HepG2 (cell line): Measurements from ENCODE around the gene OR5AP2.

Experiments
- E2F5 ChIP-seq: sonication (generic); formaldehyde crosslinking; conservative IDR thresholded peaks from 2 replicates; pipeline ENCODE4 v1.4.0; 2020; ENCODE audit warnings: missing genetic modification reagents
- FOSL2 ChIP-seq: sonication (generic); formaldehyde crosslinking; IDR thresholded peaks from 2 replicates; pipeline ENCODE4 v1.4.0; 2020; ENCODE audit warnings: missing genetic modification reagents
- FOXA1 ChIP-seq, 2 experiments: fragments of 450-650 bp in 1 of 2; sonication (generic) in 1 of 2; formaldehyde crosslinking in 1 of 2; IDR thresholded peaks; 2 replicates each; pipeline versions ENCODE4 v1.4.0 to v1.6.1; 2016 to 2020; ENCODE audit warnings: missing genetic modification reagents in 1 of 2
- KLF12 ChIP-seq: sonication (generic); formaldehyde crosslinking; IDR thresholded peaks from 2 replicates; pipeline ENCODE4 v1.4.0; 2020; ENCODE audit warnings: missing genetic modification reagents, borderline replicate concordance
- POLR2AphosphoS2 ChIP-seq: IDR thresholded peaks from 2 replicates; pipeline ENCODE4 v1.6.1; 2011; ENCODE audit warnings: low read depth, low read length, improper control_type of control experiment
- REXO4 ChIP-seq: sonication (generic); formaldehyde crosslinking; IDR thresholded peaks from 2 replicates; pipeline ENCODE4 v1.8.0; 2022; ENCODE audit warnings: missing genetic modification reagents, mild to moderate bottlenecking, borderline replicate concordance
- SALL2 ChIP-seq: sonication (generic); formaldehyde crosslinking; IDR thresholded peaks from 2 replicates; pipeline ENCODE4 v1.8.1; 2023; ENCODE audit warnings: mild to moderate bottlenecking, missing genetic modification reagents, inconsistent platforms
- ZBTB26 ChIP-seq: IDR thresholded peaks from 2 replicates; pipeline ENCODE4 v1.6.1; 2016; ENCODE audit warnings: missing compliant biosample characterization, missing genetic modification reagents, borderline replicate concordance
- ZNF839 ChIP-seq: sonication (generic); formaldehyde crosslinking; IDR thresholded peaks from 2 replicates; pipeline ENCODE4 v1.4.0; 2020; ENCODE audit warnings: missing genetic modification reagents, mild to moderate bottlenecking, borderline replicate concordance
- TF ChIP-seq, protein P1 (sequence below), 2 experiments: sonication (generic) in 1 of 2; formaldehyde crosslinking in 1 of 2; IDR thresholded peaks; 2 replicates each; pipeline versions ENCODE4 v1.4.0 to v1.6.1; 2018 to 2020; ENCODE audit warnings: missing genetic modification reagents in 2 of 2, borderline replicate concordance in 1 of 2, low read depth in 1 of 2, mild to moderate bottlenecking in 1 of 2, missing biosample characterization in 1 of 2
- TF ChIP-seq, protein P2 (sequence below): sonication (generic); formaldehyde crosslinking; IDR thresholded peaks from 2 replicates; pipeline ENCODE4 v1.5.0; 2020; ENCODE audit warnings: mild to moderate bottlenecking, missing genetic modification reagents, moderate library complexity
- TF ChIP-seq, protein P3 (sequence below): sonication (generic); IDR thresholded peaks from 2 replicates; pipeline ENCODE4 v1.6.1; 2016; ENCODE audit warnings: low read depth, borderline replicate concordance

DNA sequence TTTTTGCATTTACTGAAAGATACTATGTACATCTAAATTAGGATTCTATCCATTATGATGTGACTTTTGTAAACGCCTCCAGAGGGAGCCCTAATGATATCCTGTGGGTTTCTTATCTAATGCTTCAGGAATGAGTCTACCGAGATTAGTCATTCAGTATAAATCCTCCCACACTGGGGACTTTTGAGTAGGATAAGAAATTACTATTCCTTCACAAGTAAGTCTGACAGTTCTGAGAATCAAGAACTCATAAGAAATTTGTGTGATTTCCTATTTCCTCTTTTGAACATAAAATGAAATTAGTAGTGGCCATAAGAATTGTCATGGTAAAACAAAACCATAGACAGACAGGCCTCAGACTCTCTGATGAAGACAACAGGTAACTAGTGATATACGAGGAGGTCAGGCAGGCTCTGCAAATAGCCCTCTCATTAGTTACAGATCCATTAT lies 17.6 kb downstream of the OR5AP2 start:
- no peak for TF ChIP-seq ZNF839
- TF ChIP-seq, protein P1, sequence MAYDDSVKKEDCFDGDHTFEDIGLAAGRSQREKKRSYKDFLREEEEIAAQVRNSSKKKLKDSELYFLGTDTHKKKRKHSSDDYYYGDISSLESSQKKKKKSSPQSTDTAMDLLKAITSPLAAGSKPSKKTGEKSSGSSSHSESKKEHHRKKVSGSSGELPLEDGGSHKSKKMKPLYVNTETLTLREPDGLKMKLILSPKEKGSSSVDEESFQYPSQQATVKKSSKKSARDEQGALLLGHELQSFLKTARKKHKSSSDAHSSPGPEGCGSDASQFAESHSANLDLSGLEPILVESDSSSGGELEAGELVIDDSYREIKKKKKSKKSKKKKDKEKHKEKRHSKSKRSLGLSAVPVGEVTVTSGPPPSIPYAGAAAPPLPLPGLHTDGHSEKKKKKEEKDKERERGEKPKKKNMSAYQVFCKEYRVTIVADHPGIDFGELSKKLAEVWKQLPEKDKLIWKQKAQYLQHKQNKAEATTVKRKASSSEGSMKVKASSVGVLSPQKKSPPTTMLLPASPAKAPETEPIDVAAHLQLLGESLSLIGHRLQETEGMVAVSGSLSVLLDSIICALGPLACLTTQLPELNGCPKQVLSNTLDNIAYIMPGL (CRISPR knock-in tag; IDR thresholded peaks at IDR 0.05; ENCODE audit: borderline replicate concordance in 1 of 2, low read depth in 1 of 2) = no peak
- no peak for TF ChIP-seq FOXA1 (IDR thresholded peaks at IDR 0.05)
- no peak for TF ChIP-seq FOXA1 (CRISPR knock-in tag; IDR thresholded peaks at IDR 0.05)
- TF ChIP-seq, protein P2, sequence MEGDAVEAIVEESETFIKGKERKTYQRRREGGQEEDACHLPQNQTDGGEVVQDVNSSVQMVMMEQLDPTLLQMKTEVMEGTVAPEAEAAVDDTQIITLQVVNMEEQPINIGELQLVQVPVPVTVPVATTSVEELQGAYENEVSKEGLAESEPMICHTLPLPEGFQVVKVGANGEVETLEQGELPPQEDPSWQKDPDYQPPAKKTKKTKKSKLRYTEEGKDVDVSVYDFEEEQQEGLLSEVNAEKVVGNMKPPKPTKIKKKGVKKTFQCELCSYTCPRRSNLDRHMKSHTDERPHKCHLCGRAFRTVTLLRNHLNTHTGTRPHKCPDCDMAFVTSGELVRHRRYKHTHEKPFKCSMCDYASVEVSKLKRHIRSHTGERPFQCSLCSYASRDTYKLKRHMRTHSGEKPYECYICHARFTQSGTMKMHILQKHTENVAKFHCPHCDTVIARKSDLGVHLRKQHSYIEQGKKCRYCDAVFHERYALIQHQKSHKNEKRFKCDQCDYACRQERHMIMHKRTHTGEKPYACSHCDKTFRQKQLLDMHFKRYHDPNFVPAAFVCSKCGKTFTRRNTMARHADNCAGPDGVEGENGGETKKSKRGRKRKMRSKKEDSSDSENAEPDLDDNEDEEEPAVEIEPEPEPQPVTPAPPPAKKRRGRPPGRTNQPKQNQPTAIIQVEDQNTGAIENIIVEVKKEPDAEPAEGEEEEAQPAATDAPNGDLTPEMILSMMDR (CRISPR knock-in tag) = peak; percentile 26; the same call in 1 of the 2 replicates
- no peak for TF ChIP-seq SALL2 (CRISPR knock-in tag)
- TF ChIP-seq POLR2AphosphoS2 = no peak
- TF ChIP-seq, protein P3, sequence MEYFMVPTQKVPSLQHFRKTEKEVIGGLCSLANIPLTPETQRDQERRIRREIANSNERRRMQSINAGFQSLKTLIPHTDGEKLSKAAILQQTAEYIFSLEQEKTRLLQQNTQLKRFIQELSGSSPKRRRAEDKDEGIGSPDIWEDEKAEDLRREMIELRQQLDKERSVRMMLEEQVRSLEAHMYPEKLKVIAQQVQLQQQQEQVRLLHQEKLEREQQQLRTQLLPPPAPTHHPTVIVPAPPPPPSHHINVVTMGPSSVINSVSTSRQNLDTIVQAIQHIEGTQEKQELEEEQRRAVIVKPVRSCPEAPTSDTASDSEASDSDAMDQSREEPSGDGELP = no peak
- TF ChIP-seq REXO4 (CRISPR knock-in tag) = no peak
- no peak for TF ChIP-seq KLF12 (CRISPR knock-in tag)
- TF ChIP-seq FOSL2 = no peak
- TF ChIP-seq E2F5 (CRISPR knock-in tag) = no peak
- no peak for TF ChIP-seq ZBTB26
